ENCODE results near the gene SYT8.
"Not testable (repeated sequence)": the region's sequence is repeated elsewhere in the genome, so short reads cannot be mapped to it uniquely, and the experiment has no call there.

SYT8 gene

GRCh38 chr11:1873813-1874150 lies 39.0 kb downstream of the SYT8 start:
- not testable (repeated sequence) for DNase-seq (ENCODE audit: low read depth)

GRCh38 chr11:1874441-1875092 lies 39.8 kb downstream of the SYT8 start:
- not testable (repeated sequence) for DNase-seq (ENCODE audit: low read depth)

GRCh38 chr11:1875093-1875850 lies 40.5 kb downstream of the SYT8 start:
- DNase-seq (ENCODE audit: low read depth), result no peak

- not testable (repeated sequence) for DNase-seq (ENCODE audit: low read depth)
Observed at GRCh38 chr11:1875851-1876301, 41.1 kb downstream of the SYT8 start.

- DNase-seq (ENCODE audit: low read depth), result no peak
Observed at GRCh38 chr11:1876361-1877063, 41.7 kb downstream of the SYT8 start.

- DNase-seq (ENCODE audit: low read depth), result no peak
Observed at GRCh38 chr11:1877211-1878136, 42.7 kb downstream of the SYT8 start.

GRCh38 chr11:1878137-1879031 lies 43.6 kb downstream of the SYT8 start:
- DNase-seq (ENCODE audit: low read depth), result no peak

- no peak for DNase-seq (ENCODE audit: low read depth)
Observed at GRCh38 chr11:1879342-1879940, 44.7 kb downstream of the SYT8 start.

GRCh38 chr11:1879941-1880720 lies 45.3 kb downstream of the SYT8 start:
- DNase-seq (ENCODE audit: low read depth), result no peak

GRCh38 chr11:1880746-1881441 lies 46.1 kb downstream of the SYT8 start:
- DNase-seq (ENCODE audit: low read depth), result no peak

- DNase-seq (ENCODE audit: low read depth), result no peak
Observed at GRCh38 chr11:1881442-1882264, 46.9 kb downstream of the SYT8 start.

- DNase-seq (ENCODE audit: low read depth), result no peak
Observed at GRCh38 chr11:1882265-1883238, 47.8 kb downstream of the SYT8 start.

GRCh38 chr11:1883346-1884302 lies 48.8 kb downstream of the SYT8 start:
- DNase-seq (ENCODE audit: low read depth), result no peak

GRCh38 chr11:1884303-1884700 lies 49.5 kb downstream of the SYT8 start:
- no peak for DNase-seq (ENCODE audit: low read depth)

GRCh38 chr11:1886551-1886950 lies 51.8 kb downstream of the SYT8 start:
- DNase-seq (ENCODE audit: low read depth), result not testable (repeated sequence)
